PC-3 (cell line): ENCODE measurements around the gene RFTN1. TPM values are rescaled to one million over a fixed set of nuclear protein-coding genes. Genes with fewer than 3 reads are reported as not detected.

Experiments used
- ATAC-seq: fragments of 200-7000 bp; cut with Tn5 transposase; 2 replicates; pipeline ENCODE4 v1.9.1; 2020; ENCODE audit warnings: mild to moderate bottlenecking, moderate library complexity
- BruUV-seq: library from RNA; stranded (reverse); fragments of 400-500 nt; replicated peaks from 2 replicates; lab custom pipeline; 2021; lab: Mats Ljungman, UMichigan
- CTCF ChIA-PET: fragments of 300-600 bp; sonication (Branson Sonifier 250); formaldehyde crosslinking; loops from one replicate; lab custom pipeline; 2022; ENCODE audit warnings: antibody characterized with exemption; lab: Charles Lee
- POLR2A ChIA-PET: fragments of 300-600 bp; sonication (Branson Sonifier 250); formaldehyde crosslinking; loops from one replicate; lab custom pipeline; 2022; ENCODE audit warnings: antibody characterized with exemption; ENCODE audit not compliant: unreplicated experiment; lab: Charles Lee
- DNase-seq: peaks from one replicate; pipeline ENCODE4 v3.0.0-alpha.2; 2015
- H2AFZ ChIP-seq: fragments of 300-600 bp; sonication (generic); 2 replicates; pipeline ENCODE4 v1.6.0; 2016; ENCODE audit warnings: antibody characterized with exemption, low read length
- H3F3A ChIP-seq: fragments of 300-600 bp; sonication (generic); one replicate; pipeline ENCODE4 v1.6.0; 2017; ENCODE audit warnings: antibody characterized with exemption, low read length, control low read depth, mild to moderate bottlenecking; ENCODE audit not compliant: unreplicated experiment
- H3K27ac ChIP-seq: fragments of 300-600 bp; sonication (generic); 2 replicates; pipeline ENCODE4 v1.5.1; 2016; ENCODE audit warnings: mild to moderate bottlenecking, low read length
- H3K27me3 ChIP-seq: fragments of 300-600 bp; sonication (generic); 2 replicates; pipeline ENCODE4 v1.6.1; 2016; ENCODE audit warnings: low read length, mixed read lengths
- H3K36me3 ChIP-seq: fragments of 300-600 bp; sonication (generic); 2 replicates; pipeline ENCODE4 v1.6.1; 2016; ENCODE audit warnings: low read depth, mixed run types, low read length, mixed read lengths
- H3K4me1 ChIP-seq: fragments of 300-600 bp; sonication (generic); 2 replicates; pipeline ENCODE4 v1.5.1; 2016; ENCODE audit warnings: low read length; ENCODE audit not compliant: insufficient read depth
- H3K4me2 ChIP-seq: fragments of 300-600 bp; sonication (generic); 2 replicates; pipeline ENCODE4 v1.6.0; 2016; ENCODE audit warnings: low read length
- H3K4me3 ChIP-seq: fragments of 300-600 bp; sonication (generic); 2 replicates; pipeline ENCODE4 v1.5.1; 2016; ENCODE audit warnings: mild to moderate bottlenecking, low read length, mixed read lengths
- H3K79me2 ChIP-seq: fragments of 300-600 bp; sonication (generic); 2 replicates; pipeline ENCODE4 v1.6.1; 2017; ENCODE audit warnings: low read length, mixed read lengths
- H3K9ac ChIP-seq: fragments of 300-600 bp; sonication (generic); 2 replicates; pipeline ENCODE4 v1.6.0; 2016; ENCODE audit warnings: mild to moderate bottlenecking, low read length
- H3K9me2 ChIP-seq: fragments of 300-600 bp; sonication (generic); replicated peaks from 2 replicates; pipeline ENCODE4 v1.6.1; 2016; ENCODE audit warnings: mixed run types, low read length, mixed read lengths
- H3K9me3 ChIP-seq: fragments of 300-600 bp; sonication (generic); 2 replicates; pipeline ENCODE4 v1.6.1; 2016; ENCODE audit warnings: low read length, mixed read lengths
- H4K20me1 ChIP-seq: fragments of 300-600 bp; sonication (generic); 2 replicates; pipeline ENCODE4 v1.6.1; 2016; ENCODE audit warnings: low read length, mixed read lengths
- EZH2 ChIP-seq: fragments of 300-600 bp; sonication (generic); IDR thresholded peaks from one replicate; pipeline ENCODE4 v1.6.1; 2017; ENCODE audit warnings: antibody characterized with exemption, mild to moderate bottlenecking, low read length; ENCODE audit not compliant: unreplicated experiment
- EZH2phosphoT487 ChIP-seq: fragments of 300-600 bp; sonication (generic); IDR thresholded peaks from 2 replicates; pipeline ENCODE4 v1.6.1; 2018; ENCODE audit warnings: mild to moderate bottlenecking, antibody characterized with exemption, low read length, borderline replicate concordance
- intact Hi-C: fragments of 100-400 bp; cut with micrococcal nuclease; formaldehyde crosslinking; loops from 2 replicates; pipeline ENCODE4 v1.9.0; 2023
- total RNA-seq: library from RNA; depleted of rRNA; stranded (reverse); fragments of >200 nt; gene quantifications from 2 replicates; pipeline ENCODE4 v1.2.3, GENCODE V29; 2014
- TF ChIP-seq, protein P1 (sequence below): fragments of 300-600 bp; sonication (generic); conservative IDR thresholded peaks from 2 replicates; pipeline ENCODE4 v1.5.1; 2017; ENCODE audit warnings: antibody characterized with exemption, low read depth, mild to moderate bottlenecking, low read length

The RFTN1 gene
- total RNA-seq, 1 experiment from 2014 or later = 9.7 TPM

DNA sequence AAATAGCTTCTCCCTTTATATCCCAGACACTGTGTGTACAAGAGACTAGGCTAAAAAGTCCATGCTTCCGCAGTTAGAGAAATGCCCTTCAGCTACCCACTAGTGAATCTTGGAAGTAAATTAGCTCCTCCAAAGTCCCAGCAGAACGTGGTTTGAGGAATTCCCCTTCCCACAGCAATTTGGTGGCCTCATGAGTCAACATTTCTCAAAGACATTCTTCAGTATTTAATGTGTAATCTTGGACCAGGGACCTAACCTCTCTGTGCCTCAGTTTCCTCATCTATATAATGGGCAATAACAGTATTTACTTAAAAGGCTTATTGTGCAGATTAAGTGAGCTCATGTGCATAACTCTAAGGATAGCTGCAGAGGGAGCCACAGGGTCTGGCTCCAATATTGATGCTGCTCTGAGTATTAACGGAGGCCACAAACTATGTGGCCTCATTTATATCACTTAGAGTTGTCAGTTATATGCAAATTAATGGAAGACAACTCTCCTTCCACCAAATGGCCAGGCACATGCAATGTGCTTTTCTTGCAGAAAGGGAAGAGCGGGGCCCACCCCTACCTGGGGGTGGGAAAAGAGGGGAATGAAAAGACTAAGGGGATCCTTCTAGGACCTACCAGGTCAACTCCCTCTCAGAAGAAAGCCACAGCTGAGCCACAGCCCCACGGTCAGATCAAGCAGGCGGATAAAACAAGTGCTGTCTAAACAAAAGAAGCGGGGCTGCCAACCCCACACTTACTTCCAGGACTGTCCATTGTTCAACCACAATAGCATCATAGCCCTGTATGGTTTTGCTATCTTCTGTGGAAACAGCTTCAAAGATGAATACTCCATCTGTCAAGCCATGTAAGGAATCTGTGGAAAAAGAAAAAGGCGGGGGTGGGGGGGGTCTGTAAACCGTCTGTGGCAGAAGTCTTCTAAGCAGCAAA is 156.0 kb downstream of the RFTN1 start:
- Histone ChIP-seq H3K79me2 (no peaks in the 10 kb centered on the region), H2AFZ (no peak overlapping the region), H3K27me3 (no peaks in the 10 kb centered on the region), H3K4me2 (no peak overlapping the region), H3K27ac (no peak overlapping the region), H3K9ac (no peak overlapping the region), H3K9me2 (no peaks in the 10 kb centered on the region), H3K36me3 (no peaks in the 10 kb centered on the region), H3F3A (no peaks in the 10 kb centered on the region), H3K4me1 (no peaks in the 10 kb centered on the region), H3K4me3 (no peak overlapping the region), H3K9me3 (no peaks in the 10 kb centered on the region), H4K20me1 (no peaks in the 10 kb centered on the region)
- BruUV-seq = no TSS peak
- ChIA-PET CTCF (interaction anchor here (0.5 kb wide), 1 partner anchor 94 kb away, joined by 5 read pairs; no protein-coding TSS in a partner anchor), POLR2A (no interaction called here)
- ATAC-seq (no peak), DNase-seq (no peak)
- no peak for TF ChIP-seq EZH2phosphoT487
- TF ChIP-seq EZH2 = no peak
- intact Hi-C loops = no loop called here

DNA sequence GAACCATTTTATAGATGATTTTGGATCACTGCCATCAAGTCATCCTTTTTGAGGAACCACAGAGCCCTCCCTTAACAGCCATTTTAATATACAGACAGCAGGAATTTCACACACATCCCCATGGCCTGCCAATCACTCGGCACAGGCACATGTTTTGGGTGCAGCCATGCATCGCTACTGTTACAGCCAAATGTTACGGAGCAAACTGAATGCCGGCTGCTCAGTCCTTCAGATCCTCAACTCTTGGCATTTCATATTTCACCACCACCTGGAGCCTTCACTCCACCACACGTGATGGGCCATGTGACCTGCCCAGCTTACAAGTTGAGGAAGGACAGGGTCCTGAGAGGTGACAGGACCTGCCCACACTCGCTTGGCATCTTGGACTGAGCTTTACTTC is 157.7 kb downstream of the RFTN1 start:
- ATAC-seq (no peak), DNase-seq (no peak)
- H3K9me2 ChIP-seq = no peaks in the 10 kb centered on the region
- no peak overlapping the region for H3K4me3 ChIP-seq
- no peaks in the 10 kb centered on the region for H3F3A ChIP-seq
- no peak overlapping the region for H3K27ac ChIP-seq
- H4K20me1 ChIP-seq = no peaks in the 10 kb centered on the region
- no peak overlapping the region for H3K9ac ChIP-seq
- H3K9me3 ChIP-seq = no peaks in the 10 kb centered on the region
- intact Hi-C loops = no loop called here
- H3K79me2 ChIP-seq = no peaks in the 10 kb centered on the region
- POLR2A ChIA-PET = no interaction called here
- no peaks in the 10 kb centered on the region for H3K4me1 ChIP-seq
- no peak for TF ChIP-seq EZH2phosphoT487
- TF ChIP-seq, protein P1, sequence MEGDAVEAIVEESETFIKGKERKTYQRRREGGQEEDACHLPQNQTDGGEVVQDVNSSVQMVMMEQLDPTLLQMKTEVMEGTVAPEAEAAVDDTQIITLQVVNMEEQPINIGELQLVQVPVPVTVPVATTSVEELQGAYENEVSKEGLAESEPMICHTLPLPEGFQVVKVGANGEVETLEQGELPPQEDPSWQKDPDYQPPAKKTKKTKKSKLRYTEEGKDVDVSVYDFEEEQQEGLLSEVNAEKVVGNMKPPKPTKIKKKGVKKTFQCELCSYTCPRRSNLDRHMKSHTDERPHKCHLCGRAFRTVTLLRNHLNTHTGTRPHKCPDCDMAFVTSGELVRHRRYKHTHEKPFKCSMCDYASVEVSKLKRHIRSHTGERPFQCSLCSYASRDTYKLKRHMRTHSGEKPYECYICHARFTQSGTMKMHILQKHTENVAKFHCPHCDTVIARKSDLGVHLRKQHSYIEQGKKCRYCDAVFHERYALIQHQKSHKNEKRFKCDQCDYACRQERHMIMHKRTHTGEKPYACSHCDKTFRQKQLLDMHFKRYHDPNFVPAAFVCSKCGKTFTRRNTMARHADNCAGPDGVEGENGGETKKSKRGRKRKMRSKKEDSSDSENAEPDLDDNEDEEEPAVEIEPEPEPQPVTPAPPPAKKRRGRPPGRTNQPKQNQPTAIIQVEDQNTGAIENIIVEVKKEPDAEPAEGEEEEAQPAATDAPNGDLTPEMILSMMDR = no peak
- no peak for TF ChIP-seq EZH2
- no TSS peak for BruUV-seq
- CTCF ChIA-PET = no interaction called here
- H3K27me3 ChIP-seq = no peaks in the 10 kb centered on the region
- no peaks in the 10 kb centered on the region for H3K36me3 ChIP-seq
- no peak overlapping the region for H2AFZ ChIP-seq
- no peak overlapping the region for H3K4me2 ChIP-seq

DNA sequence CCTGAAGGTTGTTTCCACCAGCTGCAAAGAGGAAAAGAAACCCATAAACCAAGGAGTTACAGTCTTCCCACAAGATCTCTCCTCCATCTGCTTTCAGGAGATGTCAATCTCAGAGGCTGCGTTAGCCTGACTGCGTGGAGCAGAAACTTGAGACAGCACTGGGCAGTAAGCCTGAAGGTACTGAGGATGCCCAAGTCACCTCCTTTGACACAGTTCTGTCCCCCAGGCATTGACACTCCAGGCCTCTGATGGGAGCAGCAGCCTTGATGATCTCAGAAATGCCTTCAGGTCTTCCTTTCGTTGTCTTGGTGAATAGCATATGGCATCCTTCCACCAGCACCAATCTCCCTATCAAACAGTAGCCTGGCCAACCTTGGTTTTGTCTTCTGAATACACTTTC is 159.2 kb downstream of the RFTN1 start:
- DNase-seq (no peak), ATAC-seq (no peak)
- no peaks in the 10 kb centered on the region for H4K20me1 ChIP-seq
- no peaks in the 10 kb centered on the region for H3K36me3 ChIP-seq
- ChIA-PET POLR2A (no interaction called here), CTCF (no interaction called here)
- no peak overlapping the region for H2AFZ ChIP-seq
- no peak for TF ChIP-seq EZH2phosphoT487
- no peak for TF ChIP-seq EZH2
- TF ChIP-seq, protein P1 = no peak
- no peaks in the 10 kb centered on the region for H3K79me2 ChIP-seq
- no peak overlapping the region for H3K4me2 ChIP-seq
- H3K9me2 ChIP-seq = no peaks in the 10 kb centered on the region
- no peaks in the 10 kb centered on the region for H3F3A ChIP-seq
- no TSS peak for BruUV-seq
- no peaks in the 10 kb centered on the region for H3K9me3 ChIP-seq
- intact Hi-C loops = no loop called here
- no peaks in the 10 kb centered on the region for H3K4me1 ChIP-seq
- H3K4me3 ChIP-seq = no peak overlapping the region
- H3K27ac ChIP-seq = no peak overlapping the region
- no peak overlapping the region for H3K9ac ChIP-seq
- H3K27me3 ChIP-seq = no peaks in the 10 kb centered on the region
